GM10266 (cell line): ENCODE data around the gene PLD6.
"Not testable (repeated sequence)": the region's sequence is repeated elsewhere in the genome, so short reads cannot be mapped to it uniquely, and the experiment has no call there.

Experiments used
- DNase-seq: peaks from one replicate; pipeline ENCODE4 v3.0.0; 2012; ENCODE audit errors: extremely low spot score
- CTCF ChIP-seq: IDR thresholded peaks from 2 replicates; pipeline ENCODE4 v1.5.1; 2012; ENCODE audit warnings: mild to moderate bottlenecking, low read depth; ENCODE audit not compliant: control insufficient read depth, insufficient read depth; ENCODE audit errors: missing control alignments

The PLD6 gene, protein sequence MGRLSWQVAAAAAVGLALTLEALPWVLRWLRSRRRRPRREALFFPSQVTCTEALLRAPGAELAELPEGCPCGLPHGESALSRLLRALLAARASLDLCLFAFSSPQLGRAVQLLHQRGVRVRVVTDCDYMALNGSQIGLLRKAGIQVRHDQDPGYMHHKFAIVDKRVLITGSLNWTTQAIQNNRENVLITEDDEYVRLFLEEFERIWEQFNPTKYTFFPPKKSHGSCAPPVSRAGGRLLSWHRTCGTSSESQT

GRCh38 chr17:17206124-17206912, at the start of gene PLD6:
TSS of gene PLD6 (minus strand) at chr17:17206333. CDS start at chr17:17206286, 47 bp downstream.
- DNase-seq: peak; percentile 90
- no peak for TF ChIP-seq CTCF

DNA sequence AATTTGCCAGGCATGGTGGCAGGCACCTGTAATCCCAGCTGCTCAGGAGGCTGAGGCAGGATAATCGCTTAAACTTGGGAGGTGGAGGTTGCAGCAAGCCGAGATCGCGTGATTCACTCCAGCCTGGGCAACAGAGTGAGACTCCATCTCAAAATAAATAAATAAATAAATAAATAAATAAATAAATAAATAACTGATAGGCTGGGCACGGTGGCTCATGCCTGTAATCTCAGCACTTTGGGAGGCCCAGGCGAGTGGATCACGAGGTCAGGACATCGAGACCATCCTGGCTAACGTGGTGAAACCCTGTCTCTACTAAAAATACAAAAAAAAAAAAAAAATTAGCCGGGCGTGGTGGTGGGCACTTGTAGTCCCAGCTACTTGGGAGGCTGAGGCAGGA, 49.6 kb upstream of the PLD6 start:
- not testable (repeated sequence) for DNase-seq

- no peak for TF ChIP-seq CTCF
- no peak for DNase-seq
Measured at GRCh38 chr17:17254036-17254435, 47.9 kb upstream of the PLD6 start.

GRCh38 chr17:17253406-17253805, 47.3 kb upstream of the PLD6 start:
- TF ChIP-seq CTCF: no peak
- DNase-seq: no peak

GRCh38 chr17:17252149-17252661, 46.1 kb upstream of the PLD6 start:
- DNase-seq: no peak
- no peak for TF ChIP-seq CTCF

DNA sequence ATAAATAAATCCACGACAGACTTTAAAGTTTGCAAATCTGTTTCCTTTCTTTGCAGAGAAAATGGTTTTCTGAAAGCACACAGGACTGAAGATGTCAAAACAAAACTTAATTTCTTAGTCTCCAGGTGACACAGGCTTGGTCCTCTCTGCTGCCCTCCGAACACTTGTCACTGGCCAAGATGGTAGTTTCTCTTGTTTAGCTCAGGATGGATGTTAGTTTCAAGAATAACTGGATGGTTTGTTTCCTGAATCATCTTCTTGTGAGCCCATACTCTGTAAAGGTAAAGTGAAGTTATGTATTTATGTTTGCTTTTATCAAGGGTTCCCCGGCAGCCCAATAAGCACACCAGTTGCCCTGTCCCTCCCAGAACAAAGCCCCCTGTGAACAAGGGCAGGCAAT, 40.7 kb upstream of the PLD6 start:
- no peak for DNase-seq
- no peak for TF ChIP-seq CTCF

- DNase-seq: no peak
- no peak for TF ChIP-seq CTCF
Measured at GRCh38 chr17:17243163-17243562, 37.0 kb upstream of the PLD6 start.
